ENCODE results near the gene MRPL53.

DNA sequence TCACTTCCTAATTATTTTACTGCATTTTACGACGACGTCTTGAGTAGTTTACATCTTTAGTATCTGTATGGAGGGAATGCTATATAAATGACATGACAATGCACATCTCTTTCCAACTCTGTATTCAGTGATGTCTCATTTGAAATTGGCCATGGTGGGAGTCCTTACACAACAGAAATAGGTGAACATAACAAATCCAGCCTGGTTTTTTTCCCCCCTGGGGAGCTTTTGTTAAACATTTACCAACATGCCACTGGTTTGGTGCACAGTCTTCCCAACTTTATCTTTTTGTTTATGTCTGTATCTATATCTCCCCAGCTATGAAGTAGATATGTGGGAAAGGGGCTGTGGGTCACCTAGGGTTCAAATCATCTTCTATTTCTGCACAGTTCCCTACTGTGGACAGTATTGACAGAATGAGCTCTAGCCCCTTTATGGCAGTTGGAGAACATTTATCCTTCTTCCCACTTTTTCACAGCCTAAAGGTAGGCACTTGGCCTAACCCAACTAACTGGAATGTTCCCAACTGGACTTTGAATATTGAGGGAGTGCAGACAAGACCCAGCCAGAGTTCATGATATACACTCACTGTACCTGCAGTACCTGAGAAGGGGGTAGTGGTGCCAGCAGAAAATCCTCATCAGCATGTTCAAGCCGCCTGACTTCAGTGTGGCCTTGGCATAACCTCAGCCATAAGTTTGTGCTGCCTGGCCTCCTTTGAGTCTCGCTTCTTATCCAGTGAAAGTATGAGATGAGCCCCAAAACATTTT is 25.1 kb downstream of the MRPL53 start:
- no peak for TF ChIP-seq EZH2 (IDR thresholded peaks at IDR 0.05; ENCODE audit: low read length, unreplicated experiment)
- TF ChIP-seq, protein P1, sequence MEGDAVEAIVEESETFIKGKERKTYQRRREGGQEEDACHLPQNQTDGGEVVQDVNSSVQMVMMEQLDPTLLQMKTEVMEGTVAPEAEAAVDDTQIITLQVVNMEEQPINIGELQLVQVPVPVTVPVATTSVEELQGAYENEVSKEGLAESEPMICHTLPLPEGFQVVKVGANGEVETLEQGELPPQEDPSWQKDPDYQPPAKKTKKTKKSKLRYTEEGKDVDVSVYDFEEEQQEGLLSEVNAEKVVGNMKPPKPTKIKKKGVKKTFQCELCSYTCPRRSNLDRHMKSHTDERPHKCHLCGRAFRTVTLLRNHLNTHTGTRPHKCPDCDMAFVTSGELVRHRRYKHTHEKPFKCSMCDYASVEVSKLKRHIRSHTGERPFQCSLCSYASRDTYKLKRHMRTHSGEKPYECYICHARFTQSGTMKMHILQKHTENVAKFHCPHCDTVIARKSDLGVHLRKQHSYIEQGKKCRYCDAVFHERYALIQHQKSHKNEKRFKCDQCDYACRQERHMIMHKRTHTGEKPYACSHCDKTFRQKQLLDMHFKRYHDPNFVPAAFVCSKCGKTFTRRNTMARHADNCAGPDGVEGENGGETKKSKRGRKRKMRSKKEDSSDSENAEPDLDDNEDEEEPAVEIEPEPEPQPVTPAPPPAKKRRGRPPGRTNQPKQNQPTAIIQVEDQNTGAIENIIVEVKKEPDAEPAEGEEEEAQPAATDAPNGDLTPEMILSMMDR (conservative IDR thresholded peaks at IDR 0.05; ENCODE audit: low read depth, low read length), result no peak

Measured in PC-3 (cell line).